Mesenteric fat pad (tissue), 1 donor: ENCODE data around the gene ATP6V0E1. TPM values are rescaled to one million over a fixed set of nuclear protein-coding genes. Genes with fewer than 3 reads are reported as not detected.
"Not testable (repeated sequence)": the region's sequence is repeated elsewhere in the genome, so short reads cannot be mapped to it uniquely, and the experiment has no call there.

Source experiments
- DNase-seq: peaks from one replicate; pipeline ENCODE4 v3.0.0-alpha.2; 2020; ENCODE audit warnings: low spot score
- total RNA-seq: library from RNA; stranded (reverse); fragmentation: NEBNext Ultra II Directional; extraction: Animal tissue kit (Norgen Biotek cat#: 25700); gene quantifications from one replicate; pipeline ENCODE4 v1.2.1, GENCODE V29; 2021
- donor health status: DM: yes; HTN: yes; CAD: no.

ATP6V0E1 gene
- total RNA-seq, 1 donor from 2014 or later, result 319 TPM

DNA sequence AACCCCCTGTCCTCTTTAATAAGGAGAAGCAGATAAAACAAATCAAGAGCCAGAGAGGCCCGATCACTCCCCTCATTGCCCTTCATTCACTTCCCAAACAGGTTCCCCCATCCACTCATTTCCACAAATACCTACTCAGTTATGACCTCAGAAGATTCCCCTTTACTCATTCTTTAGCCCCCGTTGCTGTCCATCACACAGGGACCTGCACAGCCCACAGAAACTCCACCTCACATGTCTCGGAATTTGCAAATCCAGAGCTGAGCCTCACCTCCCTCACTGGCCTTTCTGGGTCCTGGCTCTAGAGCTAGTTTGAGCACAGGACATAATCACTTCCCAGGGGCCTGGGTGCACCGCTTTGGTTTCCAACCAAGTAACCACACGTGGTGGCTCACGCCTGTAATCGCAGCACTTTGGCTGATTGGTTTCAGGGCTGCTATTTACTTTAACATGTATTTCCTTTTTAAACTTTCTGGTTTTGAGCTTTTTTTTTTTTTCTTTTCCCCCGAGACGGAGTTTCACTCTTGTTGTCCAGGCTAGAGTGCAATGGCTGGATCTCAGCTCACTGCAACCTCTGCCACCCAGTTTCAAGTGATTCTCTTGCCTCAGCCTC is 17.8 kb downstream of the ATP6V0E1 start:
- DNase-seq, result no peak

DNA sequence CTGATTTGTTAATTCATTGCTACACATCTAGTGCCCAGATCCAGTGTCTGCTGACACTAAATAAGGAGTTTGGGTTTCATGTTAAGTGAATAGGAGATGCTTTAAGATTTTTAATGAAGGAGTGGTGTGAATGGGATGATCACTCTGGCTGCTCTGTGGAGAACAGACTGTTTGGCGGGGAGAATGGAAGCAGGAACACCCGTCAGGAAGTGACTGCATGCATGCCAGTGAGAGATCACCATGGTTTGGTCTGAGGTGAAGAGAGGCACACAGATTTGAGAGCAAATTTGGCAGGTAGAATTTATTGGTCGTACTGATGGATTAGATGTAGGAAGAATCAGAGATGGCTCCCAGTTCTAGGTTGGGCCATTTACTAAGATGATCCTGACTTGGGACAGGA is 19.8 kb downstream of the ATP6V0E1 start:
- DNase-seq, result no peak

DNA sequence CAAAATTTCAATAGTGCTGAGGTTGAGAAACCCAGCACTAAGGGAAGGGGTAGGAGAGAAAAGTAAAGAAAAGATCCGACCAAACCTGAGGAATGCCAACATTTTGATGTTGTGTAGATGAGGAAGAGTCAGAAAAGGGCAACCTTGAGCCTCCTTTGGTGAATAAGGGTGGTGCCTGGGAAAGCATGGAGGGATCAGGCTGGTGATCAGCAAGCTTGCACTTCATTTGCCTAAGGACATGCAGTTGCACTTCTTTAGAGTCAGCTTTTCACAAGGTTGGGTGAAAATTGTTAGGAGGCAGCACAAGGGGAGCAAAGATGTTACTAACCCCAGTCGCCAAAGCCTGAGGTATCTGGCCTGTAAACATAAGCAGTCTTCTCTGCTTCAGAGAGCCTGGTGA is 20.4 kb downstream of the ATP6V0E1 start:
- no peak for DNase-seq

DNA sequence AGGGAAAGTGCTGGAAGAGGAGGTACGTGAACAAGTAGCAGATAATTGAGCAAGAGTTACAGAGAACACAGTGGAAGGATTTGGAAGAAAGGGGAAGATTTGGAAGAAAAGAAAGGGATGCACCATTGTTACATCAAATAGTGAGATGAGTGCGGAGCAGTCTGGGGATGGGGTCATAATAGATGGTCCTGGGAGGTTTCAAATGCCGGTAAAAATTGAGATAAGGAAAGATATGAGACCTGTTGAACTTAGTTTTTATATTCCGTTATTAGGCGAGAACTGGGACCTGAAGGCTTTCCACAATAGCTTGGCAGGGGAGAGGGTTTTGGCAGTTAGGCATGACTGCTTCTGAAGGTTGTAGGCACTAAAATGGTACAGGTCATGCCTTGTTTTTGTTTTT is 20.9 kb downstream of the ATP6V0E1 start:
- DNase-seq, result no peak

DNA sequence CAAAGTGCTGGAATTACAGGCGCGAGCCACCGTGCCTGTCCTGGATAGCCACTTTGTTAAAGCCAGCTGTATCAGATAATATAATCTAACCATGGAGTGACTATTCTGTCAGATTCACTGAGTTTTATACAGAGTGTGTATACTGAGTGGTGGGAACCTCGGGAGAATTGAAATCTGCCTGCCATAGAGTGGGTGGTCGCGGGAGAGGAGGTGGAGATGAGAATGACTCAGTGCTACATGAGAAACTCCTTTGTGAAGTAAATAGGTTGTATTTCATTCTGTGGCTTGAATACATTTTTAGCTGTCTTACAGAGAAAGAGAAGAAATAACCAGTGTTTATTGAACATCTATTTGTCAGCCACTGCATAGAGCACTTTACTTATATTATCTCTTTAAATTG is 26.4 kb downstream of the ATP6V0E1 start:
- DNase-seq, result no peak

DNA sequence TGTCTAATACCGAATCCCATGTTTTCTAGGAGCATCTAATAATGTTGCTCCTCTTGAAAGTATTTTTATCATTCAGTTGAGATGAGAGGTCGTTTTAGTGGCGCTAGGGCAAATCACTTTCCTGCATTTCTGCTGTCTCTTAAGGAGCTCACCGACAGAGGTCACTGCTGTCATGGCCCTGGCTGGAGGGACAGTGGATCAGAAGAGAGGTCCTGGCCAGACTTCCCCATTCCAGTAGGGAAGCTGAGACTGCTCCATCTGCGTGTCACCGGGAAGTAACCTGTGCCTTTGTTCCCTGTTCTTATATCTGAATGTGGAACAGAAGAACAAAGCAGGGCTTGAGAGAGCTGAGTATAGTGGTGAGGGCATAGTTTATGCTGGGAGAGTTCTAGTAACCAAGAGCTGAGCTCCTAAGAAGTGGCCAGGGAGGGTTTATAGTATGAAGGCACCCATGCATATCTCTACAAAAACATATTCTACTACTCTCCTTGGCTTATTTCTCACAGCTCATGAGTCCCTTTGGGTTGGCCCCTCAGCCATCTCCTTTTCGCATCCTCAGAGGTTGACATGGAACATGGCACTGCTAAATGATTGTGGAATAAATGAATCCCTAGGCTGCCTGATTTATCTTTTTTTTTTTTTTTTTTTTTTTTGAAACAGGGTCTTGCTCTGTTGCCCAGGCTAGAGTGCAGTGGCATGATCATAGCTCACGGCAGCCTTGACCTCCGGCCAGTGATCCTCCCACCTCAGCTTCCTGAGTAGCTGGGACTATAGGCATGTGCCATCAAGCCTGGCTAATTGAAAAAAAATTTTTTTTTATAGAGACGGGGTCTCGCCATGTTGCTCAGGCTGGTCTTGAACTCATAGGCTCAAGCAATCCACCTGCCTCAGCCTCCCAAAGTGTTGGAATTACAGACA is 27.2 kb downstream of the ATP6V0E1 start:
- no peak for DNase-seq

DNA sequence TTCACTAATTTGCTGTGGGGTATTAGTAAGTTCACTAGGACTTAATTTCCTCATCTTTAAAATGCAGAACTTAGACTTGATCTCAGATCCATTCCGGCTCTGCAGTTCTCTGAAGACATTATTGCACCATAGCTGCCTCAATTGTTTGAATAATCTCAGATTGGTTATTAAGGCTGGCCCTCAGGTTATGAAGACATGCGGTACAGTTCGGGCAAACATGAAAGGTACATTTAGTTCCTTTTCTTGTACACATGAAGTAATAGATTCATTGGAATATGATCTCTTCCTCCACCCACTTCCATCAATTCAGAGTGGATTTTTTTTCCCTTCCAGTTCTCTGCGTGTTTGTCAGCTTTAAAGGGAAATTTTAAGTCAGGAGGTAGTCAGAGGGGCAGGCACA is 28.0 kb downstream of the ATP6V0E1 start:
- no peak for DNase-seq

DNA sequence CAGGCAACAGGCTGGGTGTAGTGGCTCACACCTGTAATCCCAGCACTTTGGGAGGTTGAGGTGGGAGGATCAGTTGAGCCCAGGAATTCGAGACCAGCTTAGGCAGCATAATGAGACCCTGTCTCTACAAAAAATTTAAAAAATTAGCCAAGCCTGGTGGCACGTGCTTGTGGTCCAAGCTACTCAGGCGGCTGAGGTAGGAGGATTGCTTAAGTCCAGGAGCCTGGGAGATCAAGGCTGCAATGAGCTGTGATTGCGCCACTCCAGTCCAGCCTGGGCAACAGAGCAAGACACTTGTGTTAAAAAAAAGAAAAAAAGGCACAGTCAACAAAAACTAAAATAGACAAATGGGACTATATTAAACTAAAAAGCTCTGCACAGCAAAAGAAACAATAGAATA is 29.3 kb downstream of the ATP6V0E1 start:
- DNase-seq, result no peak

DNA sequence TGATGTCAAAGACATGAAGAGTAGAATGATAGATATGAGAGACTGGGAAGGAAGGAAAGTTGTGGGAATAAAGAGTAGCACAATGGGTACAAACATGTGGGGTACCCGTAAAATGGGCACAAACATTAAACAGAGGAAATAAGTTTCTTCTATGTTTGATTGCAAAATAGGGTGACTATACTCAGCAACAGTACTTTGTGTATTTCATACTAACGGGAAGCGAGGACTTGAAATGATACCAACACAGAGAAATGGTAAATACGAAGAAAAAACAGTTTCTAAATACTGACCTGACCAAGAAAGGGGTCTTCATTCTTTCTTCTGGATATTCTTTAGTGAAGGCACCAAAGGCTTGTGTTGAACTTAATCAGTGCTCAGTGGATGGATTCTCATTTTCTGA is 31.1 kb downstream of the ATP6V0E1 start:
- no peak for DNase-seq

DNA sequence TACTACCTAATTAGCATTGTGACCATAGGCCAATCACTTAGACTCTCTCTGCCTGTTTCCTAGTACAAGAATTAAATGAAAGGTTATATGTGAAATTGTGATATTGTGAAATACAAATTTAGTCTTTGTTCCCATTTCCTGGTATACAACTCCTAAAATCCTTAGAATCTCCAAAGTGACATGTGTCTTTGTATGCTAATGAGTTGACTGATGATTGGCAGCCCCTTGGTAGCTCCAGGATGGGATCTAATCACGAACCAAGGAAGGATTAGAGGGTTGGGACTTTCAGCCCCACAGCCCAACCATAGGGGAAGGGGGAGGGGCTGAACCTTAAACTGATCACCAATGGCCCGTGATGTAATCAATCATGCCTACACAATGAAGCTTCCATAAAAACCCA is 31.6 kb downstream of the ATP6V0E1 start:
- no peak for DNase-seq

DNA sequence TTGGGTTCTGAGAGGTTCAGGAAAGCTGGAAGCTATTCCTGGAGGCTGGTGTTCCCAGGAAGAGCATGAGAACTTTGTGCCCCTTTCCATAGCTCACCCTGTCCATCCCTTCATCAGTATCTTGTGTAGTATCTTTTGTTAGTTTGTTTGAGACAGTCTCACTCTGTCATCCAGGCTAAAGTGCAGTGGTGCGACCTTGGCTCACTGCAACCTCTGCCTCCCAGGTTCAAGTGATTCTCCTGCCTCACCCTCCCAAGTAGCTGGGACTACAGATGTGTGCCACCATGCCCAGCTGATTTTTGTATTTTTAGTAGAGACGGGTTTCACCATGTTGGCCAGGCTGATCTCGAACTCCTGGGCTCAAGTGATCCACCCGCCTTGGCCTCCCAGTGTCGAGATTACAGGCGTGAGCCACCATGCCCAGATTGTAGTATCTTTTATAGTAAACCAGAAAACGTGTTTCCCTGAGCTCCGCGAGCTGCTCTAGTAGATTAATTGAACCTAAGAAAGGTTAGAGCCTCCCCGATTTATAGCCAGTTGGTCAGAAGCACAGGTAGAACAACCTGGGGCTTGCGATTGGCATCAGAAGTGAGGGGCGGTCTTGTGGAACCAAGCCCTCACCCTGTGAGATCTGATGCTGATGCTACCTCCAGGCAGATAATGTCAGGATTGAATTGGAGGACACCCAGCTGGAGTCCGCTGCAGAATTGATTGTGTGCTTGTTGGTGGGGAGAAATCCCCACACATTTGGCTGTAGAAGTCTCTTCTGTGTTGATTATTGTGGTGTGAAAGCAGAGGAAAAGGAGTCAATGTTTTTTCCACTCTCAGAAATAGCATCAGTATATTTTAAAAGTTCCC is 32.3 kb downstream of the ATP6V0E1 start:
- no peak for DNase-seq

DNA sequence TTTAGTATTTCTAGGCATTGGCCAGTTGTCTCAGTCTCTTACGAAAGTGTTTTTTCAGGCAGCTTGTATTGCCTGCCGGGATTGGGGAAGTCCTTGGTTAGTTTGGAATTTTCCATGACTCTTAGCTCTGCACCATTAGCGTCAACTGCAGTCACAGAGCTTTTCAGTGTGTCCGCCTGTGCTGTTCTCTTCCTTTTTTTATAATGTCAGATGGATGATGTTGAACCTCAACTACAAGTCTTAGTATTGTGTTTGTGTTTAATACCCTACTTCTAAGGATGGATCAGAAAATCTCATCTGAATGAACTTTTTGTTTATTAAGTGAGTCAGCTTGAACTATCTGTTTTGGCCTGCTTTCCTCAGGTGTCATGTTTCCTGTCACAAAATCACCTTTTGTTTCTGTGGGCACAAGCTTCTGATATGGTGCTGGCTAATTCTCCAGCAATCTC is 33.1 kb downstream of the ATP6V0E1 start:
- DNase-seq, result no peak

DNA sequence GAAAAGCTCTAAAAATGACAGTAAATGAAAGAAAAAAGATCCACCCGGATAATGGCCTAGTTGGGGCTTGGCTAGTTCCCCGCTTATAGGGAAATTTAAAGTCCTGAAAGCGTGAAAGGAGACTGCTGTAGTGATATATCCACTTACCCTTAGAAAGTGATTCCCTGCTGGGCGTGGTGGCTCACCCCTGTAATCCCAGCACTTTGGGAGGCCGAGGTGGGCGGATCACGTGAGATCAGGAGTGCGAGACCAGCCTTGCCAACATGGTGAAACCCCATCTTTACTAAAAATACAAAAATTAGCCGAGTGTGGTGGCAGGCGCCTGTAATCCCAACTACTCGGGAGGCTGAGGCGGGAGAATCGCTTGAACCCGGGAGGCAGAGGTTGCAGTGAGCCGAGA is 33.5 kb downstream of the ATP6V0E1 start:
- not testable (repeated sequence) for DNase-seq

DNA sequence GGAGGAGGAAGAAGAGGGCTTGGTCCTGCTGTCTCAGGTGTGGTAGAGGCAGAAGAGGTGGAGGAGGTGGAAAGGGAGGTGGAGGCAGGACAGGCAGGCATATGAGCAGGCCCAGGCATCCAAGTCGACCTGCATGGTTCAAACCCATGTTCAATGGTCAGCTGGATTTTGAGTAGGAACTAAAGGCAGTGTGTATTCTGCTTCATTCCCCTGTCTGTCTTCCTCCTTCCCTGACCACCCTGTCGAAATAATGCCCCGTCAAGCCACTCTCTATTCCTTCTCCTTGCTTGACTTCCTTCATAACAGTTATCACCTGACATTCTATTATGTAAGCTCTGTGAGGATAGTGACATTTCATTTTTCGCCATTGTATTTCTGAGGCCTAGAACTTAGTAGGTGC is 34.8 kb downstream of the ATP6V0E1 start:
- no peak for DNase-seq

DNA sequence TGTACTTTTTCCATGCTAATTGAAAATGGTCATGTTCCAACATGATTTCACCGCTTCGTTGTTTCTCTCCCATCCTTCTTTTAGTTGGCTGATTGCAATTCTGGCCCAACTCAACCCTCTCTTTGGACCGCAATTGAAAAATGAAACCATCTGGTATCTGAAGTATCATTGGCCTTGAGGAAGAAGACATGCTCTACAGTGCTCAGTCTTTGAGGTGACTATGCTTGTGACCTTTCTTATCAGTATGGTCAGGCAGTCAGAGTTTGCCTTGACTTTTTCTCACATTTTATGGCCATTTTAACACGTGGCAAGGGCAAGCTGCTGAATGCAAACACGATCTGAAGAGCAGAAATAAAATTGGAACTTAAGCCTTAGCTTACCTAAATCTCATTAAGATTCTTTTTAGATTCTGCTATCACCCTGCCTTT is 36.6 kb downstream of the ATP6V0E1 start:
- DNase-seq, result no peak

DNA sequence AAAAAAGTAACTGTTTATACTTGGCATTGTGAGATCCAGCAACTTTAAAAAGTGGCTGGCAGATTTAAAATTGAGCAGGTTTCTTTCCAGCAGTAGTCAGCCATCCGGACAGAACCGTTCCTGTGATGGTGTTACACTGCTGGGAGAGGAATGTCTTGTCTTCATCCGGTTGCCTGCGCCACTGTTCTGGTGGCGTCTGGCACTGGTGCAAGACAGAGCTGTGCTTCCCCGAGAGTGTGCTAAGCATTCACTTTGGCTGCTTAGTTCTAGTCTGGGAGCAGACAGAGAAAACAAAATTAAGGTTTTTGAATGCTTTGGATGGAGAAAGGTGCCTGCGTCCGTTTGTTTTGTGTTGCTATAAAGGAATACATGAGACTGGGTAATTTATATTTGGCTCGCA is 37.1 kb downstream of the ATP6V0E1 start:
- DNase-seq, result no peak

DNA sequence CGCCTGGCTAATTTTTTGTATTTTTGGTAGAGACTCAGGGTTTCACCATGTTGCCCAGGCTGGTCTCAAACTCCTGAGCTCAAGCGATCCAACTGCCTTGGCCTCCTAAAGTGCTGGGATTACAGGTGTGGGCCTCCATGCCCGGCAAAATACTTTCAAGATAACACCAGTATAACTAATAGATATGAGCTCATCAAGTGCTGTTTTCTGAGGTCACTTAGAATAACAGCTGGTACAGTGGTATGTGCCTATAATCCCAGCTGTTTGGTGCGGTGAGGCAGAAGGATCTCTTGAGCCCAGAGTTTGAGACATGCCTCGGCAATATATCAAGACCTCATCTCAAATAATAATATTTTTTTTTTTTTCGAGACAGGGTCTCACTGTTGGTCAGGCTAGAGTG is 42.1 kb downstream of the ATP6V0E1 start:
- DNase-seq, result no peak

DNA sequence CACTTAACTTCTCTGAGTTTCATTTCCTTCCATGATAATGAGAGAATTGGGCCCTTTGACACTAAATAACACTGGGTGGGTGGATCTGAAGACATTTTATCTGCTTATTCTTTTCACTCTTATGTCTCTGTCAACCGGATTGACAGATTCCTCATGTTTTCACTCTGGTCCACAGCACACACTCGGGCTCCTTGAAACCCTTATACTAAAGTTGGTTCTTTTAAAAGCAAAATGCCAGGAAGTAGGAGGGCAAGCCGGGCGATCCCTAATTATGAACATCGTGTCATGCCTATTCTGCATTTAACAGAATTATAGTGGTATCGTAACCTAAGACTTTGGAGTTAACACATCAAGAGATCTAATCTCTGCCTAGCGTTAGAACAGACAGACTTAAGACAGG is 44.3 kb downstream of the ATP6V0E1 start:
- DNase-seq, result no peak

DNA sequence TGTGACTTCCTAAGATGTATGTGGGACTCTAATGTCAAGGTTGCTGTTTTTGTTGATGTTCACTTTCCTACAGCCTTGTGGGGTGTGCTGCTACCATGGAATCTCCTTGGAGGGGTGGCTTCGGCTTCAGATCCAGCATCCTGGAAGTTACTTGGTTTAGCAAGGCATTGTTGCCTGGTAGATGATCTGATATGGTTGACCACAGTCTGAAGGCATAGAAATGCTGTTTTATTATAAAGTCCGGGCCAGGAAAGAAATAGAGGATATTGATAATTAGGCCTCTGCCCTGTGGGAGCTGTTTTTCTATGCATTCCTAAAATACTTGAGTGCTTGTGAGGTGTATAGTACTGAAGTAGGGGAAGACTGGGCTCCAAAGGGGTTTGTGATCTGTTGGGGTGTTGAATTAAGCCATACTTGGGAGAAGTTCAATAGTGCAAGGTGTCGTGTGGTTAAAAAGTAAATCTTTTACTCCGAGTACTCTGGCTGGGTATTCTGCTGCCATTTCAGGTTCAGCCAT is 45.3 kb downstream of the ATP6V0E1 start:
- DNase-seq, result no peak

DNA sequence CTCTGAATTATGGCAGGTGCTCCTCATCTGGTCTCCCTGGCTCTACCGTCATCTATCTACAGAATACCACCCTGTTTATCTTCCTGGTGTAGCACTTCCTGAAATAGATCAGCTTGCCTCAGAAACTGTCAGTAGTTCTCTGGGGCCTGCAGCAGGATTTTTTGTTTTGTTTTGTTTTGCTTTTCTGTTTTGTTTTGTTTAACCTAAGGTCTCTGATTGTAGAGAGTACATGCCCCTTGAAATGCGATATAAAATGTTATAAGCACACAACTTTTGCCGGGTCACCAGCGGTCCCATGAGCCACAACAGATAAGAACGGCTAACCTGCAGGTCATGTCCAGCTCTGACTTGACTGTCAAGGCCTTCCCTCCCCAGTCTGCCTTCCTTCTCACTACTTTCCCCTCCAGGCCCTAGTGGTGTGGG is 45.9 kb downstream of the ATP6V0E1 start:
- no peak for DNase-seq

DNA sequence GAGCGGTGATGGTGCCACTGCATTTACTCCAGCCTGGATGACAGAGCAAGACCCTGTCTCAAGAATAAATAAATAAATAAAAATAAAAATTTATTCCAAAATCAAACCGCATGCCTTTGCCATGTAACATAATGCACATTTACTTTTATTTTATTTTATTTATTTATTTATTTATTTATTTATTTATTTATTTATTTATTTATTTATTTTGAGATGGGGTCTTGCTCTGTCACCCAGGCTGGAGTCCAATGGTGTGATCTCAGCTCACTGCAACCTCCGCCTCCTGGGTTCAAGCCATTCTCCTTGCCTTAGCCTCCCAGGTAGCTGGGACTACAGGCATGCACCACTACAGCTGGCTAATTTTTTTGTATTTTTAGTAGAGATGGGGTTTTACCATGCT is 48.5 kb downstream of the ATP6V0E1 start:
- DNase-seq, result not testable (repeated sequence)

DNA sequence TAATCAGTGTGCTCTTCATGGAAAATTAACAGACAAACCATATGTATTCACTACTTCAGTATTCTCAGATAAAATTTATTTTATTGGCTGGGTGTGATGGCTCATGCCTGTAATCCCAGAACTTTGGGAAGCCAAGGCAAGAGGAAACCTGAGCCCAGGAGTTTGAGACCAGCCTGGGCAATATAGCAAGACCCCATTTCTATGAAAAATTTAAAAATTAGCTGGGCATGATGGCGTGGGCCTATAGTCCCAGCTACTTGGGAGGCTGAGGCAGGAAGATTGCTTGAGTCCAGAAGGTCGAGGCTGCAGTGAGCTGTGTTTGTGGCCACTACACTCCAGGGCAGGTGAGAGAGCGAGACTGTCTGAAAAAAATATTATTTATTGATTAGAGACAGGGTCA is 49.2 kb downstream of the ATP6V0E1 start:
- no peak for DNase-seq
